SU-DHL-6 (cell line): ENCODE results near the gene HCFC1.
"Not testable (repeated sequence)": the region's sequence is repeated elsewhere in the genome, so short reads cannot be mapped to it uniquely, and the experiment has no call there.

Source experiments
- H2AFZ ChIP-seq: fragments of 200-600 bp; sonication (generic); 2 replicates; pipeline ENCODE4 v1.6.1; 2014; ENCODE audit warnings: low read depth, mild to moderate bottlenecking, moderate library complexity, mixed read lengths, antibody characterized with exemption, low read length; ENCODE audit not compliant: severe bottlenecking
- H3F3A ChIP-seq: fragments of 200-600 bp; shearing (Covaris generic); 2 replicates; pipeline ENCODE4 v1.6.0; 2016; ENCODE audit warnings: antibody characterized with exemption, mild to moderate bottlenecking; ENCODE audit not compliant: insufficient read depth
- H3K27ac ChIP-seq: fragments of 200-600 bp; sonication (generic); 2 replicates; pipeline ENCODE4 v1.5.1; 2016; ENCODE audit warnings: low read depth, mild to moderate bottlenecking, low read length, moderate library complexity, mixed read lengths
- H3K27me3 ChIP-seq: fragments of 200-600 bp; sonication (generic), shearing (Covaris generic); 2 replicates; pipeline ENCODE4 v1.6.0; 2014; ENCODE audit warnings: mild to moderate bottlenecking, low read length
- H3K36me3 ChIP-seq: fragments of 200-600 bp; sonication (generic); 2 replicates; pipeline ENCODE4 v1.6.1; 2014; ENCODE audit warnings: mild to moderate bottlenecking, low read length, mixed read lengths
- H3K4me2 ChIP-seq: fragments of 300-600, 200-600 bp; shearing (Covaris generic), sonication (generic); 2 replicates; pipeline ENCODE4 v1.6.0; 2014; ENCODE audit warnings: low read length, low read depth, mild to moderate bottlenecking; ENCODE audit not compliant: poor library complexity, severe bottlenecking
- H3K4me3 ChIP-seq: fragments of 200-600 bp; sonication (generic); 2 replicates; pipeline ENCODE4 v1.5.1; 2014; ENCODE audit warnings: antibody characterized with exemption, low read length, mild to moderate bottlenecking, mixed read lengths; ENCODE audit not compliant: insufficient read depth, poor library complexity, severe bottlenecking
- H3K79me2 ChIP-seq: fragments of 200-600 bp; sonication (generic); 2 replicates; pipeline ENCODE4 v1.6.1; 2014; ENCODE audit warnings: mild to moderate bottlenecking, low read length, moderate library complexity; ENCODE audit not compliant: insufficient read depth
- H3K9ac ChIP-seq: fragments of 200-600 bp; sonication (generic); 2 replicates; pipeline ENCODE4 v1.7.0; 2014; ENCODE audit warnings: mild to moderate bottlenecking, low read length
- H3K9me2 ChIP-seq: fragments of 200-600 bp; sonication (generic); replicated peaks from 2 replicates; pipeline ENCODE4 v1.6.1; 2014; ENCODE audit warnings: low read length; ENCODE audit not compliant: insufficient read depth
- H3K9me3 ChIP-seq: fragments of 200-600 bp; sonication (generic); 2 replicates; pipeline ENCODE4 v1.6.1; 2014; ENCODE audit warnings: low read length, mixed read lengths; ENCODE audit not compliant: insufficient read depth
- H4K20me1 ChIP-seq: fragments of 200-600 bp; sonication (generic); 2 replicates; pipeline ENCODE4 v1.6.1; 2014; ENCODE audit warnings: low read depth, mild to moderate bottlenecking, antibody characterized with exemption, low read length, moderate library complexity, mixed read lengths
- CTCF ChIP-seq: fragments of 200-600 bp; sonication (generic); IDR thresholded peaks from one replicate; pipeline ENCODE4 v1.5.1; 2017; ENCODE audit warnings: antibody characterized with exemption, mild to moderate bottlenecking, low read length, moderate library complexity; ENCODE audit not compliant: insufficient read depth, poor library complexity, severe bottlenecking
- EZH2phosphoT487 ChIP-seq: fragments of 200-600 bp; sonication (generic), shearing (Covaris generic); conservative IDR thresholded peaks from 2 replicates; pipeline ENCODE4 v1.6.1; 2018; ENCODE audit warnings: mild to moderate bottlenecking, antibody characterized with exemption, low read length, moderate library complexity, mixed read lengths

Gene HCFC1

DNA sequence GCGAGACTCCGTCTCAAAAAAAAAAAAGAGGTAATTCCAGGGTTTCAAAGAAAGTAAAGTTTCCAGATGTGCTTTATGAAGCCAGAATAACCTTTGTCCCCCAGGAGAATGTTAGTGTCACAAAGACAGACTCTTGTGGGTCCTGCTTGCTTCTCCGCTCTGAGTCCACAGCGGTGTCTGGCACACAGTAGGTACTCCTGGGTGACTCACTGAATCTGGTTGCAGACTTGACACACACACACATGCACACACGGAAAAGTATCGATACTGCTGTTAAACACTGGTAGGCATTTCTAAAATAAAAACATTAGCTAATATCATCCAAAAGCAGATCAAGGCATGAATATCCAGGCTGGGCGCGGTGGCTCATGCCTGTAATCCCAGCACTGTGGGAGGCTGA lies 23.9 kb upstream of the HCFC1 start:
- no peaks in the 10 kb centered on the region for H3K9me3 ChIP-seq
- no peaks in the 10 kb centered on the region for H3K9me2 ChIP-seq
- H3K9ac ChIP-seq = no peak overlapping the region
- no peaks in the 10 kb centered on the region for H4K20me1 ChIP-seq
- H3K36me3 ChIP-seq = no peaks in the 10 kb centered on the region
- TF ChIP-seq CTCF (no peak), EZH2phosphoT487 (no peak)
- H3K79me2 ChIP-seq = no peaks in the 10 kb centered on the region
- H3F3A ChIP-seq = no peaks in the 10 kb centered on the region
- H3K4me2 ChIP-seq = no peak overlapping the region
- no peak overlapping the region for H3K27ac ChIP-seq
- H2AFZ ChIP-seq = no peak overlapping the region
- H3K27me3 ChIP-seq = no peaks in the 10 kb centered on the region
- no peak overlapping the region for H3K4me3 ChIP-seq

DNA sequence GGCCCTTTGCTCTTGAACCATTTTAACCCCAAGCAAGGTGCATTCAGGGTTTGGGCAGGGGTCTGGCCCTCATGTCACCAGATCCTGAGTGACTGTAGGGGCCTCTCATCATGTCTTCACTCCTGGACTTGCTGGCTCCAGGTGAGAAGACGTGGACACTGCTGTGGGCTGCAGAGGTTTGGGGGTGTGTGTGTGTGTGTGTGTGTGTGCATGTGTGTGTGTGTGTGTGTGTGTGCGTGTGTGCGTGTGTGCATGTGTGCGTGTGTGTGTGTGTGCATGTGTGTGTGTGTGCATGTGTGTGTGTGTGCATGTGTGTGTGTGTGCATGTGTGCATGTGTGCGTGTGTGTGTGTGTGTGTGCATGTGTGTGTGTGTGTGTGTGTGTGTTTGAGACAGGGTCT lies 22.8 kb upstream of the HCFC1 start:
- not testable (repeated sequence) for H2AFZ ChIP-seq

DNA sequence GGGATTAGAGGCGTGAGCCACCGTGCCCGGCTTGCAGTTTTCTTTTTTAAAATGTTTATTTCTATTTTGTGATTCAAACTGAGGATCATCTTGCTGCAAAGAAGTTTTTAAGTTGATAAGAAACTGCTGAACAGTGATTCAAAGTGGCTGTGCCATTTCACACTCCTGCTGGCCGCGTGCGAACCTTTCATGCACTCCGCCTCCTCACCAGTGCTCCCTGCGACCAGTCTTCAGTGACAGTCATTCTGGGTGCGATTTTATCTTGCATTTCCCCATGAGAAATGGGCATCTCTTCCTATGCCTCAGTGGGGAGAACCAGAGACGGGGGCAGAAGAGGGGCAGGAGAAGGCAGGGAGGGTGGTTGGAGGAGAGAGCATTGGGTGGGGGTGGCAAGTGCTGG lies 22.4 kb upstream of the HCFC1 start:
- H3K9me3 ChIP-seq = no peaks in the 10 kb centered on the region
- no peak overlapping the region for H3K9ac ChIP-seq
- no peak for TF ChIP-seq CTCF
- no peaks in the 10 kb centered on the region for H3K79me2 ChIP-seq
- H3K27ac ChIP-seq = no peak overlapping the region
- H4K20me1 ChIP-seq = no peaks in the 10 kb centered on the region
- no peaks in the 10 kb centered on the region for H3K9me2 ChIP-seq
- H3K4me3 ChIP-seq = no peak overlapping the region
- H2AFZ ChIP-seq = no peak overlapping the region
- H3K36me3 ChIP-seq = no peaks in the 10 kb centered on the region
- no peaks in the 10 kb centered on the region for H3K27me3 ChIP-seq
- H3F3A ChIP-seq = no peaks in the 10 kb centered on the region
- H3K4me2 ChIP-seq = no peak overlapping the region

More for the DNA sequence above, 22.8 kb upstream of the HCFC1 start:
- not testable (repeated sequence) for H3F3A ChIP-seq, H4K20me1 ChIP-seq, H3K27me3 ChIP-seq, H3K79me2 ChIP-seq, H3K36me3 ChIP-seq, H3K27ac ChIP-seq, H3K9me3 ChIP-seq, H3K4me3 ChIP-seq, H3K4me2 ChIP-seq, H3K9me2 ChIP-seq, H3K9ac ChIP-seq

DNA sequence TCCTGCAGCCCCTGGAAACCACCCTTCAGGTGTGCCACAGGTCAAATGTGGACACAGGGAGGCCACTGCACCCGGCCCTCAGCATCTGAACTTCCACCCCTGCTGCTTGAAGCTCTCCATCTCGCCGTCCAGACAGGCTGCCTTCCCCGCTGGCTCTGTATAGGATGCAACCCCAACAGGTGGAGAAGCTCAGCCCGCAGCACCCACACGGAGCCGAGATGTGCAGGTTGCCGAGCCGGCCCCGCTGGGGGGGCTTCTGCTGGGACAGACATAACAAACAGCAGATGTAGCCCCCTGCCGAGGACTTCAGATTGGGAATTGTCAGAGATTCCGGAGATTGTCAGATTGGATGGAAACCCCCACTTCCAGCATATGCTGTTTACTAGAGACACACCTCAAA lies 21.5 kb upstream of the HCFC1 start:
- no peak overlapping the region for H3K9ac ChIP-seq
- no peaks in the 10 kb centered on the region for H3K36me3 ChIP-seq
- TF ChIP-seq EZH2phosphoT487 = no peak
- no peak for TF ChIP-seq CTCF
- no peaks in the 10 kb centered on the region for H3K9me2 ChIP-seq
- no peaks in the 10 kb centered on the region for H3K79me2 ChIP-seq
- no peak overlapping the region for H3K4me3 ChIP-seq
- no peaks in the 10 kb centered on the region for H3K9me3 ChIP-seq
- no peaks in the 10 kb centered on the region for H4K20me1 ChIP-seq
- H3K4me2 ChIP-seq = no peak overlapping the region
- H3F3A ChIP-seq = no peaks in the 10 kb centered on the region
- no peak overlapping the region for H3K27ac ChIP-seq
- no peaks in the 10 kb centered on the region for H3K27me3 ChIP-seq
- H2AFZ ChIP-seq = no peak overlapping the region
